ENCODE data around the gene GNAI3.

Gene GNAI3

DNA sequence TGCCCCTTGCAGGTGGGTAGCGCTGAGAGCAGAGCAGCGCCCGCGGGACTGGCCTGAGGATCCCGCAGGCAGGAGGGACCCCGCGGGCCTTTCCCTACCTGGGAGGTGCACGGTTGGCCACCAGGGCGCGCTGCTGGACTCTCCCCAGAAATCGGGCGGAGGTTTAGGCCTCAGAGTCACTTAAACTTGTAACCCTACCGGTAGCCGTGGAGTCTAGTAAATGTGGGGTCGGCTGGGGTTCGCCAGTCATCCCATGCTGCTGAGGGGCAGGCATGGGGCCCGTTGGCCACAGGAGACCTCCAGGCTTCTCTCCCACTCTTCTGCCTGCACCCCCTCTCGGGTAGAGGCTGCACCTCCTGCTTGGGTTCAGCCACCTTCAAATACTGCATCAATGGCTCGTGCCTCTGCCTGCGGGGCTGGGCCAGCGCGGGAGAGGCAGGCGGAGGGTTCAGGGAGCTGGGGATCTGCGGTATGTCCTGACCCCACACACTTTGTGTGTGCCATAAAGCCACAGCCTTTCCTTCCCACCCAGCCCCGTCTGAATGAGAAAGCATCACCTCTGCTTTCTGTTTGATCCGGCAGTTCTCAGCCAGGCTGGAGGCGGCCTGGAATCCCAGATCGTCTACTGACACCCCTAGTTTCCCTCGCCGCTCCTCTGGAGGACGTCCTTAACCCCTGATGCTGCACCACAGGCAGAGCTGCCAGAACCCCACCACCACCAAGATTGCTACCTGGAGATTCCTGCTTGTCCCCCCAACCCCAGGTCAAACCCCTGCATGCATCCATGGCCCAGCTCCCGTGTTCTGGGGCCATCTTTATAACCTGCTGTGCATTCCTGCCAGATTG lies 95.2 kb downstream of the GNAI3 start:
- Histone ChIP-seq H3K4me3 (ENCODE audit: low read depth, low read length) (no peak overlapping the region), H3K9me3 (ENCODE audit: control insufficient read depth, insufficient read depth, low read depth, low read length) (no peaks in the 10 kb centered on the region), H3K36me3 (ENCODE audit: control insufficient read depth in 2 of 2, insufficient read depth in 1 of 2, low read length in 2 of 2) (no peaks in the 10 kb centered on the region), H3K4me1 (ENCODE audit: control insufficient read depth, insufficient read depth, low read length) (no peaks in the 10 kb centered on the region), H3K27ac (ENCODE audit: extremely low read depth, low read depth, low read length) (no peak overlapping the region)
- ChIA-PET CTCF (interaction anchor here (0.6 to 11.3 kb wide), 26 partner anchors 7 to 941 kb away, joined by 3 to 345 read pairs (median 4); partner anchors contain the start of gene AHCYL1), POLR2A (no interaction called here)
- no peak for TF ChIP-seq ZNF560 (tag by site-specific recombination; IDR thresholded peaks at IDR 0.05; ENCODE audit: borderline replicate concordance)
- no peak for TF ChIP-seq ZNF629 (tag by site-specific recombination; IDR thresholded peaks at IDR 0.05)
- no peak for TF ChIP-seq ZNF174 (tag by site-specific recombination; IDR thresholded peaks at IDR 0.05)
- TF ChIP-seq HOXC10 (CRISPR knock-in tag; IDR thresholded peaks at IDR 0.05): no peak
- no peak for TF ChIP-seq KLF10 (tag by site-specific recombination; IDR thresholded peaks at IDR 0.05)
- TF ChIP-seq ZNF221 (tag by site-specific recombination; IDR thresholded peaks at IDR 0.05; ENCODE audit: borderline replicate concordance): no peak
- TF ChIP-seq ZNF202 (tag by site-specific recombination; IDR thresholded peaks at IDR 0.05; ENCODE audit: borderline replicate concordance): no peak
- 0 out of 2 replicates have a peak, but pooled peaks have one; percentile 22 for TF ChIP-seq YY1 (tag by site-specific recombination; IDR thresholded peaks at IDR 0.05)
- no peak for TF ChIP-seq ZNF148 (tag by site-specific recombination; IDR thresholded peaks at IDR 0.05; ENCODE audit: borderline replicate concordance)
- TF ChIP-seq ZNF335 (tag by site-specific recombination; conservative IDR thresholded peaks at IDR 0.05): no peak; the same call in 1 of the 2 replicates
- TF ChIP-seq, protein P1, sequence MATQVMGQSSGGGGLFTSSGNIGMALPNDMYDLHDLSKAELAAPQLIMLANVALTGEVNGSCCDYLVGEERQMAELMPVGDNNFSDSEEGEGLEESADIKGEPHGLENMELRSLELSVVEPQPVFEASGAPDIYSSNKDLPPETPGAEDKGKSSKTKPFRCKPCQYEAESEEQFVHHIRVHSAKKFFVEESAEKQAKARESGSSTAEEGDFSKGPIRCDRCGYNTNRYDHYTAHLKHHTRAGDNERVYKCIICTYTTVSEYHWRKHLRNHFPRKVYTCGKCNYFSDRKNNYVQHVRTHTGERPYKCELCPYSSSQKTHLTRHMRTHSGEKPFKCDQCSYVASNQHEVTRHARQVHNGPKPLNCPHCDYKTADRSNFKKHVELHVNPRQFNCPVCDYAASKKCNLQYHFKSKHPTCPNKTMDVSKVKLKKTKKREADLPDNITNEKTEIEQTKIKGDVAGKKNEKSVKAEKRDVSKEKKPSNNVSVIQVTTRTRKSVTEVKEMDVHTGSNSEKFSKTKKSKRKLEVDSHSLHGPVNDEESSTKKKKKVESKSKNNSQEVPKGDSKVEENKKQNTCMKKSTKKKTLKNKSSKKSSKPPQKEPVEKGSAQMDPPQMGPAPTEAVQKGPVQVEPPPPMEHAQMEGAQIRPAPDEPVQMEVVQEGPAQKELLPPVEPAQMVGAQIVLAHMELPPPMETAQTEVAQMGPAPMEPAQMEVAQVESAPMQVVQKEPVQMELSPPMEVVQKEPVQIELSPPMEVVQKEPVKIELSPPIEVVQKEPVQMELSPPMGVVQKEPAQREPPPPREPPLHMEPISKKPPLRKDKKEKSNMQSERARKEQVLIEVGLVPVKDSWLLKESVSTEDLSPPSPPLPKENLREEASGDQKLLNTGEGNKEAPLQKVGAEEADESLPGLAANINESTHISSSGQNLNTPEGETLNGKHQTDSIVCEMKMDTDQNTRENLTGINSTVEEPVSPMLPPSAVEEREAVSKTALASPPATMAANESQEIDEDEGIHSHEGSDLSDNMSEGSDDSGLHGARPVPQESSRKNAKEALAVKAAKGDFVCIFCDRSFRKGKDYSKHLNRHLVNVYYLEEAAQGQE (tag by site-specific recombination; IDR thresholded peaks at IDR 0.05): no peak
- no peak for TF ChIP-seq ZNF544 (tag by site-specific recombination; IDR thresholded peaks at IDR 0.05)
- no peak for TF ChIP-seq MZF1 (tag by site-specific recombination; IDR thresholded peaks at IDR 0.05; ENCODE audit: borderline replicate concordance)
- no peak for TF ChIP-seq ZNF398 (tag by site-specific recombination; IDR thresholded peaks at IDR 0.05)
- TF ChIP-seq ZNF324 (tag by site-specific recombination; IDR thresholded peaks at IDR 0.05): no peak
- TF ChIP-seq, protein P2, sequence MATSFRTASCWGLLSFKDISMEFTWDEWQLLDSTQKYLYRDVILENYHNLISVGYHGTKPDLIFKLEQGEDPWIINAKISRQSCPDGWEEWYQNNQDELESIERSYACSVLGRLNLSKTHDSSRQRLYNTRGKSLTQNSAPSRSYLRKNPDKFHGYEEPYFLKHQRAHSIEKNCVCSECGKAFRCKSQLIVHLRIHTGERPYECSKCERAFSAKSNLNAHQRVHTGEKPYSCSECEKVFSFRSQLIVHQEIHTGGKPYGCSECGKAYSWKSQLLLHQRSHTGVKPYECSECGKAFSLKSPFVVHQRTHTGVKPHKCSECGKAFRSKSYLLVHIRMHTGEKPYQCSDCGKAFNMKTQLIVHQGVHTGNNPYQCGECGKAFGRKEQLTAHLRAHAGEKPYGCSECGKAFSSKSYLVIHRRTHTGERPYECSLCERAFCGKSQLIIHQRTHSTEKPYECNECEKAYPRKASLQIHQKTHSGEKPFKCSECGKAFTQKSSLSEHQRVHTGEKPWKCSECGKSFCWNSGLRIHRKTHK (tag by site-specific recombination; IDR thresholded peaks at IDR 0.05): no peak
- no peak for TF ChIP-seq ZNF561 (tag by site-specific recombination; IDR thresholded peaks at IDR 0.05; ENCODE audit: borderline replicate concordance)
- no peak for TF ChIP-seq ZNF214 (tag by site-specific recombination; IDR thresholded peaks at IDR 0.05; ENCODE audit: borderline replicate concordance)
- no peak; the same call in 1 of the 2 replicates for TF ChIP-seq ZFHX2 (tag by site-specific recombination; conservative IDR thresholded peaks at IDR 0.05)
- TF ChIP-seq REPIN1 (tag by site-specific recombination; IDR thresholded peaks at IDR 0.05; ENCODE audit: low read depth): no peak
- TF ChIP-seq ZNF302 (tag by site-specific recombination; IDR thresholded peaks at IDR 0.05; ENCODE audit: low read depth): no peak
- TF ChIP-seq GLIS2 (tag by site-specific recombination; IDR thresholded peaks at IDR 0.05): peak; percentile 71
- TF ChIP-seq ZNF354C (tag by site-specific recombination; IDR thresholded peaks at IDR 0.05; ENCODE audit: borderline replicate concordance, low read depth): no peak
- TF ChIP-seq, protein P3, sequence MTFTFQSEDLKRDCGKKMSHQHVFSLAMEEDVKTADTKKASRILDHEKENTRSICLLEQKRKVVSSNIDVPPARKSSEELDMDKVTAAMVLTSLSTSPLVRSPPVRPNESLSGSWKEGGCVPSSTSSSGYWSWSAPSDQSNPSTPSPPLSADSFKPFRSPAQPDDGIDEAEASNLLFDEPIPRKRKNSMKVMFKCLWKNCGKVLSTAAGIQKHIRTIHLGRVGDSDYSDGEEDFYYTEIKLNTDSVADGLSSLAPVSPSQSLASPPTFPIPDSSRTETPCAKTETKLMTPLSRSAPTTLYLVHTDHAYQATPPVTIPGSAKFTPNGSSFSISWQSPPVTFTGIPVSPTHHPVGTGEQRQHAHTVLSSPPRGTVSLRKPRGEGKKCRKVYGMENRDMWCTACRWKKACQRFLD (tag by site-specific recombination; IDR thresholded peaks at IDR 0.05): no peak
- no peak for TF ChIP-seq ZFP37 (tag by site-specific recombination; IDR thresholded peaks at IDR 0.05)
- no peak for TF ChIP-seq RBAK (tag by site-specific recombination; IDR thresholded peaks at IDR 0.05)
